Caco-2 (cell line): ENCODE results near the gene LRRC46. TPM values are rescaled to one million over a fixed set of nuclear protein-coding genes. Genes with fewer than 3 reads are reported as not detected.

Source experiments
- BruUV-seq: library from RNA; stranded (reverse); fragments of 400-500 nt; replicated peaks from 2 replicates; lab custom pipeline; 2021; lab: Mats Ljungman, UMichigan
- CTCF ChIA-PET: fragments of 300-600 bp; sonication (Branson Sonifier 250); formaldehyde crosslinking; loops from one replicate; lab custom pipeline; 2022; ENCODE audit warnings: antibody characterized with exemption; lab: Charles Lee
- POLR2A ChIA-PET: fragments of 300-600 bp; sonication (Branson Sonifier 250); formaldehyde crosslinking; loops from one replicate; lab custom pipeline; 2022; ENCODE audit warnings: antibody characterized with exemption; lab: Charles Lee
- DNase-seq, 2 experiments: peaks; one replicate each; pipeline versions ENCODE4 v3.0.0 to v3.0.0-alpha.2; 2020 to 2022
- H3K27me3 ChIP-seq: replicated peaks from 2 replicates; pipeline ENCODE4 v1.6.0; 2011; ENCODE audit warnings: low read length; ENCODE audit not compliant: control insufficient read depth, insufficient read depth
- H3K36me3 ChIP-seq: 2 replicates; pipeline ENCODE4 v1.5.1; 2011; ENCODE audit warnings: low read length; ENCODE audit not compliant: control insufficient read depth, insufficient read depth
- H3K4me1 ChIP-seq: fragments of 250-450 bp; sonication (Bioruptor Pico); 2 replicates; pipeline ENCODE4 v1.5.1; 2020; ENCODE audit warnings: mild to moderate bottlenecking
- H3K4me3 ChIP-seq: 2 replicates; pipeline ENCODE4 v1.5.1; 2011; ENCODE audit warnings: low read depth, mild to moderate bottlenecking, control low read depth, low read length
- H3K9me3 ChIP-seq: fragments of 250-450 bp; sonication (Bioruptor Pico); 2 replicates; pipeline ENCODE4 v1.5.1; 2020; ENCODE audit warnings: mild to moderate bottlenecking, moderate library complexity
- H3K27ac Mint-ChIP-seq: one replicate; pipeline ENCODE4 v1.8.0; 2022; ENCODE audit warnings: mixed read lengths; ENCODE audit not compliant: unreplicated experiment
- H3K27me3 Mint-ChIP-seq: one replicate; pipeline ENCODE4 v1.8.0; 2022; ENCODE audit warnings: mixed read lengths; ENCODE audit not compliant: insufficient read depth, unreplicated experiment
- H3K36me3 Mint-ChIP-seq: one replicate; pipeline ENCODE4 v1.8.0; 2022; ENCODE audit warnings: mild to moderate bottlenecking, mixed read lengths; ENCODE audit not compliant: insufficient read depth, unreplicated experiment
- H3K4me1 Mint-ChIP-seq: one replicate; pipeline ENCODE4 v1.8.0; 2022; ENCODE audit warnings: low read depth, mixed read lengths; ENCODE audit not compliant: unreplicated experiment
- H3K4me3 Mint-ChIP-seq: one replicate; pipeline ENCODE4 v1.8.0; 2022; ENCODE audit warnings: mild to moderate bottlenecking, moderate library complexity, mixed read lengths; ENCODE audit not compliant: unreplicated experiment
- H3K9me3 Mint-ChIP-seq: one replicate; pipeline ENCODE4 v1.8.0; 2022; ENCODE audit warnings: mixed read lengths; ENCODE audit not compliant: unreplicated experiment
- intact Hi-C: fragments of 100-400 bp; cut with micrococcal nuclease; formaldehyde crosslinking; loops from one replicate; pipeline ENCODE4 v1.10.0; 2022; ENCODE audit not compliant: unreplicated experiment
- total RNA-seq: library from RNA; stranded (reverse); gene quantifications from 2 replicates; pipeline ENCODE4 v1.2.3, GENCODE V29; 2022
- TF ChIP-seq, protein P1 (sequence below), 2 experiments: fragments of 200-600 bp in 1 of 2; IDR thresholded peaks; 1 replicate in 1 of 2; 2 replicates in 1 of 2; pipeline versions ENCODE4 v1.5.1 to v1.8.0; 2011 to 2022; ENCODE audit warnings: antibody characterized with exemption in 1 of 2, control low read depth in 1 of 2, inconsistent platforms in 1 of 2, low read depth in 1 of 2, low read length in 1 of 2, mild to moderate bottlenecking in 1 of 2, moderate library complexity in 1 of 2; ENCODE audit not compliant: insufficient read depth in 1 of 2, severe bottlenecking in 1 of 2, unreplicated experiment in 1 of 2

LRRC46 gene
- total RNA-seq, 1 experiment from 2014 or later = 2.3 TPM

DNA sequence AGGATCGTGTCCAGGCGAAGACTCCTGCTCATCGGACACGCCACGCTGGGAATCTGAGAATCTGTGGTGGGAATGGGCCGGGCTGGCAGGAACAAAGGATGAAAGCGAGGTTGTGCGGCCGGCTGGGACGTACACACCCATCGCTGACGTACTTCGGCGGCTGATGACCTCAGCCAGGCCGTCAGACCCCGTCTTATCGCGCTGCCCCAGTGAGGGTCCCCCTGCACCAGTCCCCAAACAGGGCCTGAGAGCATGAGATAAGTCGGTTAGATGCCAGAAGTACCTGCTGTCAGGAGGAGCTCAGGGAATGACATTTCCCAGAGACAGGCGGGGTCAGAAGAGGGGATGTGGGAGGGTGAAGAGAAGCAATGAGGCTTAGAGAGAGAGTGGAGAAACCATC is 35.5 kb downstream of the LRRC46 start:
- no peak for DNase-seq
- no peaks in the 10 kb centered on the region for H3K36me3 Mint-ChIP-seq
- TF ChIP-seq, protein P1, sequence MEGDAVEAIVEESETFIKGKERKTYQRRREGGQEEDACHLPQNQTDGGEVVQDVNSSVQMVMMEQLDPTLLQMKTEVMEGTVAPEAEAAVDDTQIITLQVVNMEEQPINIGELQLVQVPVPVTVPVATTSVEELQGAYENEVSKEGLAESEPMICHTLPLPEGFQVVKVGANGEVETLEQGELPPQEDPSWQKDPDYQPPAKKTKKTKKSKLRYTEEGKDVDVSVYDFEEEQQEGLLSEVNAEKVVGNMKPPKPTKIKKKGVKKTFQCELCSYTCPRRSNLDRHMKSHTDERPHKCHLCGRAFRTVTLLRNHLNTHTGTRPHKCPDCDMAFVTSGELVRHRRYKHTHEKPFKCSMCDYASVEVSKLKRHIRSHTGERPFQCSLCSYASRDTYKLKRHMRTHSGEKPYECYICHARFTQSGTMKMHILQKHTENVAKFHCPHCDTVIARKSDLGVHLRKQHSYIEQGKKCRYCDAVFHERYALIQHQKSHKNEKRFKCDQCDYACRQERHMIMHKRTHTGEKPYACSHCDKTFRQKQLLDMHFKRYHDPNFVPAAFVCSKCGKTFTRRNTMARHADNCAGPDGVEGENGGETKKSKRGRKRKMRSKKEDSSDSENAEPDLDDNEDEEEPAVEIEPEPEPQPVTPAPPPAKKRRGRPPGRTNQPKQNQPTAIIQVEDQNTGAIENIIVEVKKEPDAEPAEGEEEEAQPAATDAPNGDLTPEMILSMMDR (IDR thresholded peaks at IDR 0.05; ENCODE audit: insufficient read depth in 1 of 2, low read depth in 1 of 2, low read length in 1 of 2, severe bottlenecking in 1 of 2, unreplicated experiment in 1 of 2) = no peak
- Histone ChIP-seq H3K9me3 (peaks cover 6% of the 10 kb centered on the region; the same call in 1 of the 2 replicates), H3K4me1 (peaks cover 43% of the 10 kb centered on the region), H3K4me3 (no peak overlapping the region), H3K27me3 (no peaks in the 10 kb centered on the region; the same call in 1 of the 2 replicates), H3K36me3 (no peaks in the 10 kb centered on the region)
- no peaks in the 10 kb centered on the region for H3K9me3 Mint-ChIP-seq
- no peak overlapping the region for H3K4me3 Mint-ChIP-seq
- no TSS peak for BruUV-seq
- no peak overlapping the region for H3K27ac Mint-ChIP-seq
- POLR2A ChIA-PET = no interaction called here
- no peaks in the 10 kb centered on the region for H3K27me3 Mint-ChIP-seq
- H3K4me1 Mint-ChIP-seq = peaks cover 16% of the 10 kb centered on the region
- CTCF ChIA-PET = interaction anchor here (1.1 kb wide), 1 partner anchor 16 kb away, joined by 3 read pairs; the partner anchor contains the start of gene SP6
- intact Hi-C loops = no loop called here

DNA sequence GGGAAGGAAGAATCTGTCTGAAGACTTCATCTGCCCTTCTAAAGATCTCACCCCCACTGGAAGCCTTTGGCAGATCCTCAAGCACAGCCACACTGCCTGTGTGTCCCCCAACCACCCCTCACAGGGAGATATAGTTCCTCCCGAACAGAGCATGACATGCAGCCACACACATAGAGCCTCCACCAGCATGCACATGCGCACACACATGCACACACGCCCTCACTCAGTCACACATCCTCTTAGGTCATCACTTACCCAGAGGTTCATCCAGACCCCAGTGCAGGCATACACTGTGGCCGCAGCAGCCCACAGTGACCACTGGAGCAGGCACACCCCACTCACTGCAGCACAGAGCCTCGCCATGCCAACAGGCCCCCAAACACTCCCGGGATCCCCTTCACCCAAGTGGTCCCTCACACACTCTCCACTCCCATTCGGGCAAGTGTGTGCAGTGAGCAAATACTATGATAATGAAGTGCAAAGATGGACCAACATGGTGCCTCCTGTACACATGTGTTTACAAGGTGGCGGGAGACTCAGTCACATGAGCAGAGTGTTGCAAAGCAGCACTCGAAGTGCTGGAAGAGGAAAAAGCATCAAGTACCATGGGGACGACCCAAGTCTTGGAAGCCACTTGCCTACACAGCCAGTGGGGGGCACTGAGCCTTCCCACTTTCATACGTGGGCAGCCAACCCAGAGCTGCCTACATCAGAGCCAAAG is 36.5 kb downstream of the LRRC46 start:
- Mint-ChIP-seq H3K9me3 (no peaks in the 10 kb centered on the region), H3K27ac (no peak overlapping the region), H3K4me3 (no peak overlapping the region), H3K27me3 (no peaks in the 10 kb centered on the region), H3K4me1 (peaks cover 16% of the 10 kb centered on the region), H3K36me3 (no peaks in the 10 kb centered on the region)
- TF ChIP-seq, protein P1 (IDR thresholded peaks at IDR 0.05; ENCODE audit: insufficient read depth in 1 of 2, low read depth in 1 of 2, low read length in 1 of 2, severe bottlenecking in 1 of 2, unreplicated experiment in 1 of 2) = no peak
- H3K27me3 ChIP-seq = no peaks in the 10 kb centered on the region; the same call in 1 of the 2 replicates
- no peak for DNase-seq
- intact Hi-C loops = no loop called here
- no peak overlapping the region for H3K4me3 ChIP-seq
- peaks cover 43% of the 10 kb centered on the region for H3K4me1 ChIP-seq
- H3K36me3 ChIP-seq = no peaks in the 10 kb centered on the region
- H3K9me3 ChIP-seq = peaks cover 3% of the 10 kb centered on the region; the same call in 1 of the 2 replicates
- POLR2A ChIA-PET = interaction anchor here (1.0 kb wide), 1 partner anchor 37 kb away, joined by 3 read pairs; the partner anchor contains the start of genes LRRC46 and MRPL10
- CTCF ChIA-PET = interaction anchor here (0.6 to 1.1 kb wide), 3 partner anchors 10 to 24 kb away, joined by 3 read pairs; partner anchors contain the start of gene SP6
- BruUV-seq = no TSS peak

DNA sequence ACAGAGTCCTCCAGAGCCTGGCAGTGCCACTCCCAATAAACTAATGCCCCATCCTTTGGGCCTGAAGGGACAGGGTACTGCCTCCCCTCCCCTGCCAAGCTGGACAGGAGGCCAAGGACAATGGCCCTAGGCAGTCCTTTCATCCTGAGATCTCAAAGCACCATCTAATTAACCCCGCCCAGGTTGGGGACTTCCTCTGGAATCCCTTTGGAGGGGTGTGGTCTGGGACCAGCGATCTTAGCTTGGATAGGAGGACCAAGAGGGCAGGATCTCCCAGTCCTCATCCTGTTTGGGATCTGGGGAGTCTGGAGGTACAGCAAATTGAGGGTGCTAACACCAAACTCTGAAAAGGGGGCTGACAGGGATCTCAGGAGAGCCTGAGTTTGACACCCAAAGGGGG is 37.6 kb downstream of the LRRC46 start:
- Histone ChIP-seq H3K9me3 (no peaks in the 10 kb centered on the region), H3K27me3 (no peaks in the 10 kb centered on the region; the same call in 1 of the 2 replicates), H3K4me3 (no peak overlapping the region), H3K36me3 (no peaks in the 10 kb centered on the region), H3K4me1 (peaks cover 45% of the 10 kb centered on the region)
- ChIA-PET POLR2A (interaction anchor here (1.0 kb wide), 1 partner anchor 38 kb away, joined by 3 read pairs; the partner anchor contains the start of genes LRRC46 and MRPL10), CTCF (interaction anchor here (0.6 to 7.5 kb wide), 4 partner anchors 11 to 43 kb away, joined by 3 to 37 read pairs (median 4); partner anchors contain the start of gene SCRN2)
- intact Hi-C loops = no loop called here
- Mint-ChIP-seq H3K4me1 (peaks cover 16% of the 10 kb centered on the region), H3K27ac (no peak overlapping the region), H3K27me3 (no peaks in the 10 kb centered on the region), H3K9me3 (no peaks in the 10 kb centered on the region), H3K4me3 (no peak overlapping the region), H3K36me3 (no peaks in the 10 kb centered on the region)
- peak in 1 of 2 experiments; percentile 75 for DNase-seq
- TF ChIP-seq, protein P1 (IDR thresholded peaks at IDR 0.05; ENCODE audit: insufficient read depth in 1 of 2, low read depth in 1 of 2, low read length in 1 of 2, severe bottlenecking in 1 of 2, unreplicated experiment in 1 of 2) = no peak
- BruUV-seq = no TSS peak
